GM13977 (cell line): Measurements from ENCODE around the gene HOXB7.

Source experiments
- DNase-seq: peaks from one replicate; pipeline ENCODE4 v3.0.0; 2012; ENCODE audit warnings: low spot score
- CTCF ChIP-seq: IDR thresholded peaks from 2 replicates; pipeline ENCODE4 v1.5.1; 2012; ENCODE audit warnings: mild to moderate bottlenecking, control low read depth; ENCODE audit not compliant: insufficient read depth; ENCODE audit errors: extremely low read depth, missing control alignments
- in situ Hi-C: fragments of 300-500 bp; cut with MboI; formaldehyde crosslinking; loops from one replicate; pipeline ENCODE4 v1.12.0; 2022; ENCODE audit warnings: low sequenced_read_pairs, low pct_unique_long_range_greater_than_20kb, mixed read lengths, inconsistent platforms; ENCODE audit not compliant: unreplicated experiment

Gene HOXB7

GRCh38 chr17:48610282-48611211 is at the start of gene HOXB7:
Gene HOXB7, minus strand, starts transcription at chr17:48611017. Its CDS starts 99 bp downstream, at chr17:48610918.
- DNase-seq = peak; percentile 89
- in situ Hi-C loops = loop anchor here (10.0 kb wide), 1 partner anchor 114 kb away; the partner anchor contains the start of genes HOXB13, PRAC1 and PRAC2
- no peak for TF ChIP-seq CTCF

- no peak for DNase-seq
- TF ChIP-seq CTCF = no peak
- in situ Hi-C loops = no loop called here
Observed at GRCh38 chr17:48655913-48656312, 45.1 kb upstream of the HOXB7 start.

- in situ Hi-C loops = no loop called here
- no peak for DNase-seq
Observed at GRCh38 chr17:48649741-48650140, 38.9 kb upstream of the HOXB7 start.

GRCh38 chr17:48647963-48648245 is 37.1 kb upstream of the HOXB7 start:
- in situ Hi-C loops = no loop called here
- no peak for TF ChIP-seq CTCF
- DNase-seq = no peak

More at GRCh38 chr17:48649741-48650140, 38.9 kb upstream of the HOXB7 start:
- no peak for TF ChIP-seq CTCF

- DNase-seq = peak; percentile 66
- TF ChIP-seq CTCF = no peak
- in situ Hi-C loops = no loop called here
Observed at GRCh38 chr17:48647103-48647962, 36.5 kb upstream of the HOXB7 start.
